ENCODE results near the gene MESD. TPM values are rescaled to one million over a fixed set of nuclear protein-coding genes. Genes with fewer than 3 reads are reported as not detected.

Gene MESD
- total RNA-seq, 1 donor from 2014 or later, result 13.4 TPM

GRCh38 chr15:80992006-80992405 is 2.4 kb upstream of the MESD start:
- no peak for DNase-seq (ENCODE audit: low read depth in 2 of 2)

- DNase-seq (ENCODE audit: low read depth in 2 of 2), result no peak
These were observed 1.8 kb upstream of the MESD start for GRCh38 chr15:80991421-80991820.

- DNase-seq (ENCODE audit: low read depth in 2 of 2), result no peak
These were observed 1.3 kb upstream of the MESD start for GRCh38 chr15:80990955-80991354.

GRCh38 chr15:80989081-80989517 is 520 bp downstream of the MESD start:
- DNase-seq (ENCODE audit: low read depth in 2 of 2), result no peak

- no peak for DNase-seq (ENCODE audit: low read depth in 2 of 2)
These were observed 1.3 kb downstream of the MESD start for GRCh38 chr15:80988148-80988796.

GRCh38 chr15:80986487-80986886 is 3.1 kb downstream of the MESD start:
- no peak for DNase-seq (ENCODE audit: low read depth in 2 of 2)

- DNase-seq (ENCODE audit: low read depth in 2 of 2), result no peak
These were observed 3.6 kb downstream of the MESD start for GRCh38 chr15:80985981-80986380.

GRCh38 chr15:80984856-80985255 is 4.8 kb downstream of the MESD start:
- DNase-seq (ENCODE audit: low read depth in 2 of 2), result no peak

GRCh38 chr15:80982839-80983238 is 6.8 kb downstream of the MESD start:
- no peak for DNase-seq (ENCODE audit: low read depth in 2 of 2)

- DNase-seq (ENCODE audit: low read depth in 2 of 2), result no peak
These were observed 7.4 kb downstream of the MESD start for GRCh38 chr15:80982205-80982604.

- no peak for DNase-seq (ENCODE audit: low read depth in 2 of 2)
These were observed 9.9 kb downstream of the MESD start for GRCh38 chr15:80979538-80980200.

- DNase-seq (ENCODE audit: low read depth in 2 of 2), result peak in 1 of 2 donors; percentile 53
These were observed 10.8 kb downstream of the MESD start for GRCh38 chr15:80978685-80979329.

GRCh38 chr15:80977627-80978036 is 12.0 kb downstream of the MESD start:
- DNase-seq (ENCODE audit: low read depth in 2 of 2), result peak in 1 of 2 donors; percentile 71

GRCh38 chr15:80976851-80977250 is 12.8 kb downstream of the MESD start:
- no peak for DNase-seq (ENCODE audit: low read depth in 2 of 2)

GRCh38 chr15:80974914-80975313 is 14.7 kb downstream of the MESD start:
- DNase-seq (ENCODE audit: low read depth in 2 of 2), result no peak

GRCh38 chr15:80972276-80972675 is 17.3 kb downstream of the MESD start:
- DNase-seq (ENCODE audit: low read depth in 2 of 2), result no peak

GRCh38 chr15:80971143-80971542 is 18.5 kb downstream of the MESD start:
- no peak for DNase-seq (ENCODE audit: low read depth in 2 of 2)

GRCh38 chr15:80970658-80971057 is 19.0 kb downstream of the MESD start:
- DNase-seq (ENCODE audit: low read depth in 2 of 2), result no peak

GRCh38 chr15:80970018-80970657 is 19.5 kb downstream of the MESD start:
- peak; percentile 45 to 57 for DNase-seq (ENCODE audit: low read depth in 2 of 2)

GRCh38 chr15:80969316-80969715 is 20.3 kb downstream of the MESD start:
- no peak for DNase-seq (ENCODE audit: low read depth in 2 of 2)

GRCh38 chr15:80967991-80968510 is 21.6 kb downstream of the MESD start:
- DNase-seq (ENCODE audit: low read depth in 2 of 2), result no peak

- DNase-seq (ENCODE audit: low read depth in 2 of 2), result no peak
These were observed 22.2 kb downstream of the MESD start for GRCh38 chr15:80967451-80967850.

Data from dermis microvascular lymphatic vessel endothelial cell (primary cell).